H1 (cell line): ENCODE data around the gene LMBR1. TPM values are rescaled to one million over a fixed set of nuclear protein-coding genes. Genes with fewer than 3 reads are reported as not detected.
"Not testable (repeated sequence)": the region's sequence is repeated elsewhere in the genome, so short reads cannot be mapped to it uniquely, and the experiment has no call there.

Experiments used
- CTCF ChIA-PET: fragments of 300-600 bp; sonication (Branson Sonifier 250); formaldehyde crosslinking; loops from one replicate; lab custom pipeline; 2021; ENCODE audit not compliant: partially characterized antibody; lab: Charles Lee
- POLR2A ChIA-PET: fragments of 300-600 bp; sonication (Branson Sonifier 250); formaldehyde crosslinking; loops from one replicate; lab custom pipeline; 2021; ENCODE audit warnings: inconsistent platforms; ENCODE audit not compliant: partially characterized antibody; lab: Charles Lee
- DNase-seq, 2 experiments: peaks; one replicate each; pipeline versions ENCODE4 v3.0.0 to v3.0.0-alpha.2; 2010 to 2022; ENCODE audit warnings: low spot score in 2 of 2, low read depth in 1 of 2, mixed read lengths in 1 of 2
- FAIRE-seq: peaks from 2 replicates; lab custom pipeline; 2011; peaks lifted over from hg19 to GRCh38; lab: Jason Lieb, UNC
- H2AFZ ChIP-seq: 2 replicates; pipeline ENCODE4 v1.8.1; 2012; ENCODE audit warnings: low read length, inconsistent platforms
- H2AK5ac ChIP-seq: 2 replicates; pipeline ENCODE4 v1.6.1; 2013; ENCODE audit warnings: low read depth, low read length
- H2BK120ac ChIP-seq: replicated peaks from 2 replicates; pipeline ENCODE3; 2013; ENCODE audit warnings: low read depth, low read length, inconsistent platforms
- H2BK12ac ChIP-seq: 2 replicates; pipeline ENCODE4 v1.6.1; 2013; ENCODE audit warnings: low read depth, low read length
- H2BK15ac ChIP-seq: 2 replicates; pipeline ENCODE4 v1.6.1; 2013; ENCODE audit warnings: low read length
- H2BK20ac ChIP-seq: 2 replicates; pipeline ENCODE4 v1.6.1; 2013; ENCODE audit warnings: low read length
- H2BK5ac ChIP-seq: 2 replicates; pipeline ENCODE4 v1.6.1; 2013; ENCODE audit warnings: low read depth, low read length
- H3K14ac ChIP-seq: 2 replicates; pipeline ENCODE4 v1.6.1; 2013; ENCODE audit warnings: inconsistent platforms; ENCODE audit not compliant: insufficient read length
- H3K18ac ChIP-seq: 2 replicates; pipeline ENCODE4 v1.6.1; 2013; ENCODE audit warnings: low read length; ENCODE audit errors: extremely low read depth
- H3K23ac ChIP-seq: 2 replicates; pipeline ENCODE4 v1.6.1; 2013; ENCODE audit warnings: inconsistent platforms; ENCODE audit not compliant: insufficient read length
- H3K23me2 ChIP-seq: 2 replicates; pipeline ENCODE4 v1.6.1; 2013; ENCODE audit warnings: low read depth, low read length
- H3K27ac ChIP-seq: 2 replicates; pipeline ENCODE4 v1.6.1; 2011; ENCODE audit warnings: low read depth, low read length, inconsistent platforms
- H3K27me3 ChIP-seq, 4 experiments: replicated peaks in 1 of 4; 1 replicate in 1 of 4; 2 replicates in 3 of 4; pipeline versions ENCODE4 v1.6.1 to v1.8.1; 2011 to 2013; ENCODE audit warnings: low read length in 3 of 4, mild to moderate bottlenecking in 3 of 4, inconsistent platforms in 2 of 4, mixed read lengths in 2 of 4, moderate library complexity in 1 of 4; ENCODE audit not compliant: control insufficient read depth in 3 of 4, insufficient read depth in 3 of 4; ENCODE audit errors: extremely low read depth in 1 of 4
- H3K36me3 ChIP-seq, 4 experiments: 2 replicates each; pipeline versions ENCODE4 v1.6.1 to v1.8.1; 2011 to 2013; ENCODE audit warnings: mild to moderate bottlenecking in 4 of 4, low read length in 3 of 4, moderate library complexity in 2 of 4, control low read depth in 1 of 4, inconsistent platforms in 1 of 4; ENCODE audit not compliant: insufficient read depth in 4 of 4, control insufficient read depth in 2 of 4
- H3K4ac ChIP-seq: replicated peaks from 2 replicates; pipeline ENCODE3; 2013; ENCODE audit warnings: low read length, low read depth, mixed read lengths, inconsistent platforms; ENCODE audit not compliant: insufficient read length
- H3K4me1 ChIP-seq, 4 experiments: replicated peaks in 1 of 4; 1 replicate in 1 of 4; 2 replicates in 3 of 4; pipeline versions ENCODE4 v1.6.1 to v1.8.1; 2011 to 2013; ENCODE audit warnings: low read length in 3 of 4, inconsistent platforms in 2 of 4, mixed read lengths in 1 of 4; ENCODE audit not compliant: insufficient read depth in 4 of 4, control insufficient read depth in 3 of 4
- H3K4me2 ChIP-seq, 2 experiments: 2 replicates each; pipeline versions ENCODE4 v1.6.1 to v1.8.1; 2011 to 2013; ENCODE audit warnings: low read depth in 2 of 2, low read length in 2 of 2, control low read depth in 1 of 2, inconsistent platforms in 1 of 2, mild to moderate bottlenecking in 1 of 2; ENCODE audit not compliant: insufficient read depth in 1 of 2
- H3K4me3 ChIP-seq, 4 experiments: fragments of 200-600, 300-600 bp in 1 of 4; sonication (generic), shearing (Covaris generic), sonication (Bioruptor Twin) in 1 of 4; 2 replicates each; pipeline versions ENCODE4 v1.5.1 to v1.8.1; 2011 to 2016; ENCODE audit warnings: low read length in 4 of 4, low read depth in 3 of 4, control low read depth in 2 of 4, inconsistent platforms in 2 of 4, mild to moderate bottlenecking in 2 of 4, mixed read lengths in 1 of 4, moderate library complexity in 1 of 4; ENCODE audit not compliant: insufficient read depth in 2 of 4; ENCODE audit errors: extremely low read depth in 1 of 4
- H3K56ac ChIP-seq: replicated peaks from 2 replicates; pipeline ENCODE3; 2013; ENCODE audit warnings: low read depth, mild to moderate bottlenecking, mixed read lengths, low read length, inconsistent platforms; ENCODE audit not compliant: insufficient read length
- H3K79me1 ChIP-seq: 2 replicates; pipeline ENCODE4 v1.6.1; 2013; ENCODE audit warnings: low read depth, low read length, control low read depth
- H3K79me2 ChIP-seq, 2 experiments: 2 replicates each; pipeline versions ENCODE4 v1.6.1 to v1.8.1; 2012 to 2013; ENCODE audit warnings: low read length in 2 of 2, mild to moderate bottlenecking in 2 of 2, inconsistent platforms in 1 of 2; ENCODE audit not compliant: insufficient read depth in 2 of 2, control insufficient read depth in 1 of 2
- H3K9ac ChIP-seq, 4 experiments: replicated peaks in 1 of 4; 1 replicate in 1 of 4; 2 replicates in 3 of 4; pipeline versions ENCODE4 v1.6.1 to v1.8.1; 2011 to 2013; ENCODE audit warnings: low read depth in 3 of 4, low read length in 3 of 4, control low read depth in 2 of 4, mild to moderate bottlenecking in 2 of 4, moderate library complexity in 2 of 4, inconsistent platforms in 1 of 4; ENCODE audit errors: extremely low read depth in 1 of 4
- H3K9me3 ChIP-seq, 2 experiments: 2 replicates each; pipeline versions ENCODE4 v1.6.1 to v1.8.1; 2012 to 2013; ENCODE audit warnings: mild to moderate bottlenecking in 2 of 2, moderate library complexity in 2 of 2, control low read depth in 1 of 2, inconsistent platforms in 1 of 2, low read depth in 1 of 2, low read length in 1 of 2, mixed read lengths in 1 of 2; ENCODE audit not compliant: insufficient read depth in 2 of 2
- H4K20me1 ChIP-seq, 2 experiments: replicated peaks in 1 of 2; 2 replicates each; pipeline versions ENCODE3 to v1.8.1; 2011 to 2013; ENCODE audit warnings: inconsistent platforms in 2 of 2, low read length in 2 of 2, mild to moderate bottlenecking in 1 of 2; ENCODE audit not compliant: insufficient read depth in 2 of 2, control insufficient read depth in 1 of 2
- H4K5ac ChIP-seq: 2 replicates; pipeline ENCODE4 v1.6.1; 2013; ENCODE audit warnings: low read length, low read depth, mixed read lengths, inconsistent platforms; ENCODE audit not compliant: insufficient read length
- H4K8ac ChIP-seq: 2 replicates; pipeline ENCODE4 v1.8.0; 2013; ENCODE audit warnings: mild to moderate bottlenecking, moderate library complexity, low read length, inconsistent platforms; ENCODE audit not compliant: insufficient read depth; ENCODE audit errors: extremely low read depth
- H4K91ac ChIP-seq: replicated peaks from 2 replicates; pipeline ENCODE3; 2013; ENCODE audit warnings: low read length, mixed read lengths, inconsistent platforms; ENCODE audit not compliant: insufficient read length
- WGBS, 2 experiments: shearing (Covaris generic) in 1 of 2; methylation state at CpG; one replicate each; pipeline versions ENCODE4 v1.1.6 to v1.1.7; 2013 to 2015; ENCODE audit warnings: low lambda C conversion rate in 2 of 2, mixed read lengths in 2 of 2, inconsistent platforms in 1 of 2, low coverage in 1 of 2, missing lambda C conversion rate in 1 of 2; ENCODE audit not compliant: insufficient replicate concordance in 2 of 2, insufficient coverage in 1 of 2, insufficient read length in 1 of 2; ENCODE audit errors: extremely low coverage in 1 of 2, missing lambda C conversion rate in 1 of 2; 5-methylcytosine and 5-hydroxymethylcytosine counted together
- polyA plus RNA-seq, 7 experiments: library from polyadenylated mRNA; depleted of rRNA in 3 of 7; stranded (reverse) in 5 of 7; unstranded in 2 of 7; fragments of >200 nt in 5 of 7; fragments of 200-250 nt in 2 of 7; gene quantifications; 1 replicate in 5 of 7; 2 replicates in 1 of 7; 4 replicates in 1 of 7; pipeline versions ENCODE4 v1.2.1 to v1.2.3, GENCODE V29; 2011 to 2013; ENCODE audit warnings: missing spikeins in 2 of 7, mixed read lengths in 2 of 7
- total RNA-seq: library from RNA; stranded (reverse); fragmentation: NEBNext Ultra II Directional; extraction: Animal tissue kit (Norgen Biotek cat#: 25700); gene quantifications from 2 replicates; pipeline ENCODE4 v1.2.1, GENCODE V29; 2021

The LMBR1 gene
- total and polyA plus RNA-seq, 2 of the 8 experiments (the other 6 are each of a cell fraction or from before 2014, with no cell fraction given): 15.1 to 70.4 TPM

DNA sequence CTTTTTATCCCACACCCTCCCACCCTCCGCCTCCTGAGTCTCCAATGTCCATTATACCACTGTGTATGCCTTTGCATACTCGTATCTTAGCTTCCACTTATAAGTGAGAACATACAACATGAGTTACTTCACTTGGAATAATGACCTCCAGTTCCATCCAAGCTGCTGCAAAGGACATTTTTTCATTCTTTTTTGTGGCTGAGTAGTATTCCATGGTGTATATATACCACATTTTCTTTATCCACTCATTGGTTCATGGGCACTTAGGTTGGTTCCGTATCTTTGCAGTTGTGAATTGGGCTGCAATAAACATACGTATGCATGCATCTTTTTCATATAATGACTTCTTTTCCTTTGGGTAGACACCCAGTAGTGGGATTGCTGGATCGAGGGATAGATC, 245.7 kb downstream of the LMBR1 start:
- H3K27ac ChIP-seq, H2BK12ac ChIP-seq, H3K56ac ChIP-seq, H4K91ac ChIP-seq, H3K36me3 ChIP-seq, H4K20me1 ChIP-seq, H2AK5ac ChIP-seq, H3K79me2 ChIP-seq, H3K23me2 ChIP-seq, H3K18ac ChIP-seq, H3K14ac ChIP-seq, H3K4me1 ChIP-seq, H2BK20ac ChIP-seq, DNase-seq, H4K8ac ChIP-seq, H3K4ac ChIP-seq, H3K9me3 ChIP-seq, H2BK120ac ChIP-seq, POLR2A ChIA-PET, H3K27me3 ChIP-seq, H3K4me2 ChIP-seq, H2AFZ ChIP-seq, H3K9ac ChIP-seq, H2BK15ac ChIP-seq, H2BK5ac ChIP-seq, H4K5ac ChIP-seq, H3K23ac ChIP-seq, H3K79me1 ChIP-seq, H3K4me3 ChIP-seq, FAIRE-seq: not testable (repeated sequence)
- CTCF ChIA-PET: interaction anchor here (0.6 to 1.3 kb wide), 2 partner anchors 42 to 659 kb away, joined by 3 read pairs; no protein-coding TSS in a partner anchor
- 83% methylated on average over 5 of the region's 5 CpGs; no CpG with 5 or more reads in 1 of the 2 experiments for WGBS, 2 experiments
